Measurements from ENCODE around the gene ERGIC2. TPM values are rescaled to one million over a fixed set of nuclear protein-coding genes. Genes with fewer than 3 reads are reported as not detected.

The ERGIC2 gene
- total and polyA plus RNA-seq, 10 of the 15 experiments (the other 5 are each of a cell fraction or from before 2014, with no cell fraction given), result 26.1 to 181 (median 83.9) TPM

DNA sequence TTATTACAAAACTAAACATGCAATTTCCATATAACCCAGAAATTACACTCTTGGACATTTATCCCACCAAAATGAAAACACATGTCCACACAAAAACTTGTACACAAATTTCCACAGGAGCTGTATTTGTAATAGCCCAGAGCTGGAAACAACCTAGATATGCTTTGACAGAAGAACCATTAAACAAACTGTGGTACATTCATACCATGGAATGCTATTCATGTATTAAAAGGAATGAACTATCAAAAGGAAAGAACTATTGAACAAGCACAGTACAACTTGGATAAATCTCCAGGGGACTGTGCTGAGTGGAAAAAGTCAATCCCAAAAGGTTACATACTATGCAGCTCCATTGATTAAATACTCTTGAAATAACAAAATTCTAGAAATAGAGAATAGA is 35.8 kb upstream of the ERGIC2 start:
- DNase-seq (ENCODE audit: low read depth, low spot score), result no peak
- Histone ChIP-seq H3K9ac (ENCODE audit: control insufficient read depth, insufficient read depth, low read length) (no peak overlapping the region), H3K27me3 (replicated peaks in 1 of 2; ENCODE audit: control insufficient read depth in 2 of 2, insufficient read depth in 2 of 2, low read length in 1 of 2) (0 out of 4 replicates have a peak, but pooled peaks cover 0 to 2% of the 10 kb centered on the region in 2 experiments), H3K4me2 (ENCODE audit: control insufficient read depth, insufficient read depth) (no peak overlapping the region), H3K4me3 (no peak overlapping the region), H4K20me1 (ENCODE audit: control insufficient read depth, insufficient read depth) (no peaks in the 10 kb centered on the region), H3K27ac (ENCODE audit: control insufficient read depth, insufficient read depth) (no peak overlapping the region), H3K9me3 (replicated peaks; ENCODE audit: control insufficient read depth, insufficient read depth, low read length) (no peaks in the 10 kb centered on the region), H3K79me2 (ENCODE audit: control insufficient read depth, insufficient read depth, low read length) (no peaks in the 10 kb centered on the region), H2AFZ (ENCODE audit: control insufficient read depth, low read depth, low read length) (no peak overlapping the region), H3K4me1 (ENCODE audit: control insufficient read depth, insufficient read depth, low read length) (no peaks in the 10 kb centered on the region), H3K36me3 (ENCODE audit: control insufficient read depth in 2 of 2, insufficient read depth in 2 of 2, low read length in 1 of 2) (no peaks in the 10 kb centered on the region)
- POLR2A ChIA-PET, result no interaction called here
- CTCF ChIA-PET, result no interaction called here
- SMC1A ChIA-PET (ENCODE audit: uncharacterized antibody, unreplicated experiment), result interaction anchor here (1.1 kb wide), 1 partner anchor 63 kb away, joined by 3 read pairs; no protein-coding TSS in a partner anchor
- no TSS peak for BruUV-seq (replicated peaks)
- RAD21 ChIA-PET (ENCODE audit: unreplicated experiment), result interaction anchor here (2.1 kb wide), 1 partner anchor 11 kb away, joined by 6 read pairs; no protein-coding TSS in a partner anchor
- in situ Hi-C loops (cut with MboI), result no loop called here
- ATAC-seq, result no peak
- no peak for FAIRE-seq
- intact Hi-C loops (cut with micrococcal nuclease; ENCODE audit: unreplicated experiment), result no loop called here
- no peak for TF ChIP-seq FOS (IDR thresholded peaks at IDR 0.05; ENCODE audit: borderline replicate concordance, extremely low read depth, insufficient read length)
- TF ChIP-seq IKZF2 (IDR thresholded peaks at IDR 0.05), result no peak
- no peak for TF ChIP-seq SIX5 (IDR thresholded peaks at IDR 0.05; ENCODE audit: low read depth, low read length, severe bottlenecking)
- no peak for TF ChIP-seq GABPA (IDR thresholded peaks at IDR 0.05; ENCODE audit: low read depth)
- no peak for TF ChIP-seq KAT2A (conservative IDR thresholded peaks at IDR 0.05; ENCODE audit: control insufficient read depth, low read depth, low read length)
- no peak for TF ChIP-seq BCL11A (IDR thresholded peaks at IDR 0.05; ENCODE audit: low read depth, low read length)
- TF ChIP-seq HDAC2 (IDR thresholded peaks at IDR 0.05), result no peak
- no peak for TF ChIP-seq BRCA1 (IDR thresholded peaks at IDR 0.05; ENCODE audit: low read depth, low read length)
- TF ChIP-seq, protein P1, sequence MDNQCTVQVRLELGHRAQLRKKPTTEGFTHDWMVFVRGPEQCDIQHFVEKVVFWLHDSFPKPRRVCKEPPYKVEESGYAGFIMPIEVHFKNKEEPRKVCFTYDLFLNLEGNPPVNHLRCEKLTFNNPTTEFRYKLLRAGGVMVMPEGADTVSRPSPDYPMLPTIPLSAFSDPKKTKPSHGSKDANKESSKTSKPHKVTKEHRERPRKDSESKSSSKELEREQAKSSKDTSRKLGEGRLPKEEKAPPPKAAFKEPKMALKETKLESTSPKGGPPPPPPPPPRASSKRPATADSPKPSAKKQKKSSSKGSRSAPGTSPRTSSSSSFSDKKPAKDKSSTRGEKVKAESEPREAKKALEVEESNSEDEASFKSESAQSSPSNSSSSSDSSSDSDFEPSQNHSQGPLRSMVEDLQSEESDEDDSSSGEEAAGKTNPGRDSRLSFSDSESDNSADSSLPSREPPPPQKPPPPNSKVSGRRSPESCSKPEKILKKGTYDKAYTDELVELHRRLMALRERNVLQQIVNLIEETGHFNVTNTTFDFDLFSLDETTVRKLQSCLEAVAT (IDR thresholded peaks at IDR 0.05), result no peak
- no peak for TF ChIP-seq MXI1 (IDR thresholded peaks at IDR 0.05; ENCODE audit: low read depth, low read length)
- no peak for TF ChIP-seq TCF3 (IDR thresholded peaks at IDR 0.05; ENCODE audit: borderline replicate concordance, insufficient read depth, low read depth, low read length)
- TF ChIP-seq, protein P2, sequence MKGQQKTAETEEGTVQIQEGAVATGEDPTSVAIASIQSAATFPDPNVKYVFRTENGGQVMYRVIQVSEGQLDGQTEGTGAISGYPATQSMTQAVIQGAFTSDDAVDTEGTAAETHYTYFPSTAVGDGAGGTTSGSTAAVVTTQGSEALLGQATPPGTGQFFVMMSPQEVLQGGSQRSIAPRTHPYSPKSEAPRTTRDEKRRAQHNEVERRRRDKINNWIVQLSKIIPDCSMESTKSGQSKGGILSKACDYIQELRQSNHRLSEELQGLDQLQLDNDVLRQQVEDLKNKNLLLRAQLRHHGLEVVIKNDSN (IDR thresholded peaks at IDR 0.05; ENCODE audit: borderline replicate concordance, extremely low read length, insufficient read depth, low read depth, low read length), result no peak
- no peak for TF ChIP-seq CREB1 (IDR thresholded peaks at IDR 0.05; ENCODE audit: low read depth)
- TF ChIP-seq, protein P3, sequence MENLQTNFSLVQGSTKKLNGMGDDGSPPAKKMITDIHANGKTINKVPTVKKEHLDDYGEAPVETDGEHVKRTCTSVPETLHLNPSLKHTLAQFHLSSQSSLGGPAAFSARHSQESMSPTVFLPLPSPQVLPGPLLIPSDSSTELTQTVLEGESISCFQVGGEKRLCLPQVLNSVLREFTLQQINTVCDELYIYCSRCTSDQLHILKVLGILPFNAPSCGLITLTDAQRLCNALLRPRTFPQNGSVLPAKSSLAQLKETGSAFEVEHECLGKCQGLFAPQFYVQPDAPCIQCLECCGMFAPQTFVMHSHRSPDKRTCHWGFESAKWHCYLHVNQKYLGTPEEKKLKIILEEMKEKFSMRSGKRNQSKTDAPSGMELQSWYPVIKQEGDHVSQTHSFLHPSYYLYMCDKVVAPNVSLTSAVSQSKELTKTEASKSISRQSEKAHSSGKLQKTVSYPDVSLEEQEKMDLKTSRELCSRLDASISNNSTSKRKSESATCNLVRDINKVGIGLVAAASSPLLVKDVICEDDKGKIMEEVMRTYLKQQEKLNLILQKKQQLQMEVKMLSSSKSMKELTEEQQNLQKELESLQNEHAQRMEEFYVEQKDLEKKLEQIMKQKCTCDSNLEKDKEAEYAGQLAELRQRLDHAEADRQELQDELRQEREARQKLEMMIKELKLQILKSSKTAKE (IDR thresholded peaks at IDR 0.05; ENCODE audit: low read depth, poor library complexity, severe bottlenecking), result no peak
- no peak for TF ChIP-seq ZNF207 (IDR thresholded peaks at IDR 0.05; ENCODE audit: borderline replicate concordance)
- TF ChIP-seq, protein P4, sequence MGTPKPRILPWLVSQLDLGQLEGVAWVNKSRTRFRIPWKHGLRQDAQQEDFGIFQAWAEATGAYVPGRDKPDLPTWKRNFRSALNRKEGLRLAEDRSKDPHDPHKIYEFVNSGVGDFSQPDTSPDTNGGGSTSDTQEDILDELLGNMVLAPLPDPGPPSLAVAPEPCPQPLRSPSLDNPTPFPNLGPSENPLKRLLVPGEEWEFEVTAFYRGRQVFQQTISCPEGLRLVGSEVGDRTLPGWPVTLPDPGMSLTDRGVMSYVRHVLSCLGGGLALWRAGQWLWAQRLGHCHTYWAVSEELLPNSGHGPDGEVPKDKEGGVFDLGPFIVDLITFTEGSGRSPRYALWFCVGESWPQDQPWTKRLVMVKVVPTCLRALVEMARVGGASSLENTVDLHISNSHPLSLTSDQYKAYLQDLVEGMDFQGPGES (IDR thresholded peaks at IDR 0.05), result no peak
- TF ChIP-seq RAD51 (IDR thresholded peaks at IDR 0.05), result no peak

Measured in GM12878 (cell line).